Subcutaneous abdominal adipose tissue (tissue), 5 donors: Measurements from ENCODE around the gene C1orf198.

Experiments used
- H3K27ac ChIP-seq: one replicate; pipeline ENCODE4 v1.7.0; 2013; ENCODE audit warnings: low read depth, mild to moderate bottlenecking, inconsistent platforms, low read length, moderate library complexity
- H3K27me3 ChIP-seq, 5 donors: one replicate each; pipeline ENCODE4 v1.7.0; 2013; ENCODE audit warnings: low read length in 5 of 5, inconsistent platforms in 1 of 5; ENCODE audit not compliant: control insufficient read depth in 5 of 5, insufficient read depth in 4 of 5
- H3K36me3 ChIP-seq, 5 donors: one replicate each; pipeline ENCODE4 v1.7.0; 2013; ENCODE audit warnings: low read length in 5 of 5; ENCODE audit not compliant: control insufficient read depth in 5 of 5, insufficient read depth in 5 of 5
- H3K4me1 ChIP-seq, 5 donors: one replicate each; pipeline ENCODE4 v1.7.0; 2013; ENCODE audit warnings: low read length in 5 of 5, mild to moderate bottlenecking in 3 of 5, moderate library complexity in 1 of 5; ENCODE audit not compliant: control insufficient read depth in 5 of 5, insufficient read depth in 5 of 5
- H3K4me3 ChIP-seq, 5 donors: one replicate each; pipeline ENCODE4 v1.7.0; 2013; ENCODE audit warnings: low read length in 5 of 5, low read depth in 1 of 5
- H3K9ac ChIP-seq, 5 donors: one replicate each; pipeline ENCODE4 v1.7.0; 2013; ENCODE audit warnings: low read length in 5 of 5, mild to moderate bottlenecking in 4 of 5, moderate library complexity in 3 of 5
- H3K9me3 ChIP-seq, 5 donors: one replicate each; pipeline ENCODE4 v1.7.0; 2013; ENCODE audit warnings: low read length in 5 of 5; ENCODE audit not compliant: control insufficient read depth in 5 of 5
- donor health status: healthy.
- donor health status: healthy.
- donor health status: healthy.
- donor health status: healthy.
- donor health status: healthy.

Gene C1orf198

GRCh38 chr1:230821346-230821745, 47.0 kb downstream of the C1orf198 start:
- Histone ChIP-seq H3K4me1 (peaks cover 8 to 49% (median 35%) of the 10 kb centered on the region in 5 donors), H3K4me3 (no peak overlapping the region), H3K9ac (no peak overlapping the region), H3K27me3 (no peaks in the 10 kb centered on the region), H3K36me3 (no peaks in the 10 kb centered on the region), H3K27ac (no peak overlapping the region), H3K9me3 (no peaks in the 10 kb centered on the region)

- H3K4me3 ChIP-seq, result no peak overlapping the region
- H3K27ac ChIP-seq, result no peak overlapping the region
- H3K36me3 ChIP-seq, result no peaks in the 10 kb centered on the region
- peaks cover 3 to 42% (median 28%) of the 10 kb centered on the region in 5 donors for H3K4me1 ChIP-seq
- H3K9me3 ChIP-seq, result no peaks in the 10 kb centered on the region
- no peaks in the 10 kb centered on the region for H3K27me3 ChIP-seq
- no peak overlapping the region for H3K9ac ChIP-seq
Measured at GRCh38 chr1:230820568-230820967, 47.8 kb downstream of the C1orf198 start.

DNA sequence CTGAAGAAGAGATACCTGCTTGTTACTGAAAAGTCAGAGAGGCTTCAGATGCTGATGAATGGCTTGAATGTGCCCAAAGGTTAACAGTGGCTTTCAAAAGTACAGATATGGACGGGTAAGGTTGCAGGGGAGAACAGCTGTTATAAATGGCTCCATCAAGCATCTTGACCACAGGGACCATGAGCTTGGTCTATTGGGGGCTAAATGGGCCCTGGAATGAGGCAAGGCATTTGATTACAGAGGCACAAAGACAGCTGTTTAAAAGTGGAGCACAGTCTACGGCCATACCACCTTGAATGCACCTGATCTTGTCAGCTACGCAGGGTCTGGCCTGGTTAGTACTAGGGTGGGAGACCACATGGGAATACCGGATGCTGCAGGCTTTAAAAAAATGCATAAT, 48.3 kb downstream of the C1orf198 start:
- H3K27ac ChIP-seq, result no peak overlapping the region

DNA sequence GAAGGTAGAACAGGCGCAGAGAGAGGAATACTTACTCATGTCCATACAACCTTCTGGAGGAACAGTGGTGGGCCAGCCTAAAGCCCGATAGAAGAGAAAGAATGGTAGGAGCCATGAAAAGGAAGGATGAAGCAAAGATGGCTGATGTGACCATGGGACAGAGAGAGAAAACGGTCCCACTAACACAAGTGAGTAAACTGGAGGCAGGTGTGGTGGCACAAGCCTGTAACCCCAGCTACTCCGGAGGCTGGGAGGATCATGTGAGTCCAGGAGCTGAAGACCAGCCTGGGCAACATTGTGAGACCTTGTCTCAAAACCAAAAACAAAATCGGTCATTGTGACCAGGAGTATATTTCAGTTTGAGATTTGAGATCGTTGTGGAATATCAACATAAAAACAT, 49.4 kb downstream of the C1orf198 start:
- Histone ChIP-seq H3K4me1 (peaks cover 0 to 26% (median 12%) of the 10 kb centered on the region in 5 donors), H3K27ac (no peak overlapping the region)

More for the DNA sequence above, 48.3 kb downstream of the C1orf198 start:
- no peaks in the 10 kb centered on the region for H3K27me3 ChIP-seq
- H3K36me3 ChIP-seq, result no peaks in the 10 kb centered on the region
- H3K4me1 ChIP-seq, result peaks cover 0 to 36% (median 22%) of the 10 kb centered on the region in 5 donors
- H3K9me3 ChIP-seq, result no peaks in the 10 kb centered on the region
- H3K4me3 ChIP-seq, result no peak overlapping the region
- H3K9ac ChIP-seq, result no peak overlapping the region

GRCh38 chr1:230818367-230818766, 50.0 kb downstream of the C1orf198 start:
- Histone ChIP-seq H3K4me1 (peaks cover 0 to 20% (median 12%) of the 10 kb centered on the region in 5 donors), H3K27ac (no peak overlapping the region)

More for the DNA sequence above, 49.4 kb downstream of the C1orf198 start:
- Histone ChIP-seq H3K9me3 (no peaks in the 10 kb centered on the region), H3K9ac (no peak overlapping the region), H3K27me3 (no peaks in the 10 kb centered on the region), H3K36me3 (no peaks in the 10 kb centered on the region), H3K4me3 (no peak overlapping the region)

GRCh38 chr1:230816018-230816417, 52.3 kb downstream of the C1orf198 start:
- Histone ChIP-seq H3K9ac (no peak overlapping the region), H3K27ac (no peak overlapping the region), H3K4me3 (no peak overlapping the region), H3K36me3 (no peaks in the 10 kb centered on the region), H3K27me3 (no peaks in the 10 kb centered on the region), H3K4me1 (no peaks in the 10 kb centered on the region), H3K9me3 (peaks cover 0 to 8% (median 4%) of the 10 kb centered on the region in 5 donors)

More at GRCh38 chr1:230818367-230818766, 50.0 kb downstream of the C1orf198 start:
- Histone ChIP-seq H3K9ac (no peak overlapping the region), H3K9me3 (no peaks in the 10 kb centered on the region), H3K36me3 (no peaks in the 10 kb centered on the region), H3K4me3 (no peak overlapping the region), H3K27me3 (no peaks in the 10 kb centered on the region)

GRCh38 chr1:230814949-230815692, 53.2 kb downstream of the C1orf198 start:
- Histone ChIP-seq H3K27me3 (no peaks in the 10 kb centered on the region), H3K9me3 (peaks cover 0 to 8% (median 4%) of the 10 kb centered on the region in 5 donors), H3K27ac (no peak overlapping the region), H3K4me1 (no peaks in the 10 kb centered on the region), H3K4me3 (no peak overlapping the region), H3K36me3 (no peaks in the 10 kb centered on the region), H3K9ac (no peak overlapping the region)

DNA sequence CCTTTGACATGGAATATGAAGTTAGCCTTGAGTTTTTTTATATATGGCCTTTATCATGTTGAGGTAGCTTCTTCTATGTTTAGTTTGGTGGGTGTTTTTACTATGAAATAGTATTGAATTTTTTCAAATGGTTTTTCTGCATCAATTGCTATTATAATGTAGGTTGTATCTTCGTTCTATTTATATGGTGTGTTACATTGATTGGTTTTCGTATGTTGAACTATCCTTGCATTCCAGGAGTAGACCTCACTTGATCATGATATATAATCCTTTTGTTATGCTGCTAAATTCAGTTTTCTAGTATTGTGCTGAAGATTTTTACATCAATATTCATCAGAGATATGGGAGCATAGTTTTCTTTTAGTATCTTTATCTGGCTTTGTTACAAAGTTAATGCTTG, 55.8 kb downstream of the C1orf198 start:
- H3K4me1 ChIP-seq, result peaks cover 0 to 17% (median 7%) of the 10 kb centered on the region in 5 donors
- peaks cover 0 to 8% (median 4%) of the 10 kb centered on the region in 5 donors for H3K9me3 ChIP-seq
- no peak overlapping the region for H3K4me3 ChIP-seq
- H3K36me3 ChIP-seq, result no peaks in the 10 kb centered on the region
- no peaks in the 10 kb centered on the region for H3K27me3 ChIP-seq
- no peak overlapping the region for H3K9ac ChIP-seq
- no peak overlapping the region for H3K27ac ChIP-seq

- Histone ChIP-seq H3K36me3 (no peaks in the 10 kb centered on the region), H3K4me1 (peaks cover 0 to 24% (median 16%) of the 10 kb centered on the region in 5 donors), H3K27ac (no peak overlapping the region), H3K27me3 (no peaks in the 10 kb centered on the region), H3K4me3 (no peak overlapping the region), H3K9me3 (peaks cover 0 to 8% (median 4%) of the 10 kb centered on the region in 5 donors), H3K9ac (no peak overlapping the region)
Measured at GRCh38 chr1:230809256-230809990, 58.9 kb downstream of the C1orf198 start.

DNA sequence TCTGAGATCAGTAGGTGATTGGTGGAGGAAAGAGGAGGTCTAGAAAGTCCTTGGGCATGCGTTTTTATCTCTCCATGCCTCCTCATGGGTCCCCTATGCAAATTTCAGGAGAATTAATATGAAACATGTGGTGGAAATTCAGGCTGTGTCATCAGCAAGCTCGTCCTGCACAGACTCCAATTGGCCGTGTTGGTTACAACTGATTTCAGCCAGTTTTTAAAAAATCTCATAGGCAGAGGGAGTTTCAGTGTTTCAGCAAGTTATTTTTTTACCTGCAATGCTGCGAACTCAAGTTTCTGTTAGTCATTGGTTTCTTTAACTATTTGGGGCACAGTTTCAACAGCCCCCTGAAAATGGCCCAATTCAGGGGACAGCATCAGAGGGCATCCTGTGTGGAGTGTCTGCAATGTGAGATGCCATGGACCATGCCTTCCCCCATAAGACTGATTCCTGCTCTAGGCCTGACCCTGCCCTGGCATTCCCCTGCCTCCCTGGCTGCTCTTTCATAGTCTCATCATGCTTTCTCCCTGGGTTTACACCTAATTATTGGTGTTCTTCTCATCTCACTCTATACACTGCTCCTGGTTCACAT, 59.9 kb downstream of the C1orf198 start:
- no peak overlapping the region for H3K27ac ChIP-seq
- H3K9ac ChIP-seq, result no peak overlapping the region
- no peaks in the 10 kb centered on the region for H3K27me3 ChIP-seq
- H3K36me3 ChIP-seq, result no peaks in the 10 kb centered on the region
- H3K9me3 ChIP-seq, result peaks cover 0 to 8% (median 4%) of the 10 kb centered on the region in 5 donors
- H3K4me1 ChIP-seq, result peaks cover 0 to 24% (median 16%) of the 10 kb centered on the region in 5 donors
- no peak overlapping the region for H3K4me3 ChIP-seq
